CD4-positive, alpha-beta T cell treated with Interferon gamma for 1 hour (primary cell): ENCODE measurements around the gene DYNLL1.
"Not testable (repeated sequence)": the region's sequence is repeated elsewhere in the genome, so short reads cannot be mapped to it uniquely, and the experiment has no call there.

ENCODE experiments used
- DNase-seq: peaks from one replicate; pipeline ENCODE4 v3.0.0-alpha.2; 2020

The DYNLL1 gene

DNA sequence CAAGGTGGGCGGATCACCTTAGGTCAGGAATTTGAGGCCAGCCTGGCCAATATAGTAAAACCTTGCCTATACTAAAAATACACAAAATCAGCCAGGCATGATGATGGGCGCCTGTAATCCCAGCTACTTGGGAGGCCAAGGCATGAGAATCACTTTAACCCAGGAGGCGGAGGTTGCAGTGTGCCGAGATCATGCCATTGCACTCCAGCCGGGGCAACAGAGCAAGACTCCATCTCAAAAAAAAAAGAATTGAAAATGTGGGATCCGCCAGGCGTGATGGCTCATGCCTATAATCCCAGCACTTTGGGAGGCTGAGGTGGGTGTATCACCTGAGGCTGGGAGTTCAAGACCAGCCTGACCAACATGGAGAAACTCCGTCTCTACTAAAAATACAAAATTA lies 23.4 kb downstream of the DYNLL1 start:
- DNase-seq: not testable (repeated sequence)

DNA sequence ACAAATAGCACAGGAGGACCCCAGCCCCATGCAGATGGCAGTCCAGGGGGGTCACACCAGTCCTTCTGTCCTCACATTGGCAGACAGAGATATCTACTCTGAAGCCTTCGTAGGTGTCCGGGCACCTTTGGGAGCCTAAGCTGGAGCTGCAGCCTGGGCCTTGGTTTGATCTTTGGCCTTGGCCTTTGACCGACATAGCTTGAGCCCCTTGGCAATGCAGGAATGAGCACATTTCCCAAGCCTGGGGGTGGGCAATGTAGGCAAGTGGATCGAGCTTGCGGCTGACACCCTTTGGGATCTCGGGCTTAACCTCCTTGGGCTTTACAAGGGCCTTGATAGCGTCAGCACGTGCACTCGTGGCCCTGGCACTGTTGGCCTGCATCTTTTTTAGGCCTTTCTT lies 26.7 kb downstream of the DYNLL1 start:
- no peak for DNase-seq

DNA sequence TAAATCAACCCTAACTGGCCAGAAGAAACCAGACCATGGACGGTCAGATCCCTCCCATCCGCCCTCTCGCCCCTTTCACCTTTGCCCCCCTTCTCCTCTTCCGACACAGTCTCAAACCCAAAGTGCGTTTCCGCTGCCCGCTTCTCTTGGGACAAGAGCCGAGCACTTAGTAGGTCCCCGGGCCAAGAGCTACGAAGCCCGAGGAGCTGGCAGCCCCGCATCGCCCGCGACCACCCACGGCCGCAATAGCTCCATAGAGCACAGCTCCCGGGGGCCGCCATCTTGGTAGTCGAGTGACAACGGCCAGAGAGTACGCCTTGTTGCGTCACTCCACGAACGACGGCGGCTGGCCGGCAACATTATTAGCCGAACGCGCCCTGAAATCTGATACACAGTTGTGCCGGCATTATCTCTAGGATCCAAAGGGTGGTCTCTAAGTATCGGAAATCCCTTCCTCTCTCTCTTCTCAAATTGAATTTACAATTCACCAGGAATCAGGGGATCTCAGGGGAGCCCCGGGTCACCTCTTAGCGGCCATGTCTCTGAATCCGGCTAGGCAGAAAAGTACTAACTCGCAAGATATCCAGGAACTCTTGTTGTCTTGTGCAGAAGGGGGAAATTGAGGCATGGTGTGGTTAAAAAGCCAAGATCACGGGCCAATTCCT lies 33.1 kb downstream of the DYNLL1 start, which contains the start of gene COQ5:
Gene COQ5, minus strand, starts transcription at position 298 of the 665 bp plus-strand sequence. Its CDS starts 17 bp downstream, at position 281.
- DNase-seq: peak; percentile 83

DNA sequence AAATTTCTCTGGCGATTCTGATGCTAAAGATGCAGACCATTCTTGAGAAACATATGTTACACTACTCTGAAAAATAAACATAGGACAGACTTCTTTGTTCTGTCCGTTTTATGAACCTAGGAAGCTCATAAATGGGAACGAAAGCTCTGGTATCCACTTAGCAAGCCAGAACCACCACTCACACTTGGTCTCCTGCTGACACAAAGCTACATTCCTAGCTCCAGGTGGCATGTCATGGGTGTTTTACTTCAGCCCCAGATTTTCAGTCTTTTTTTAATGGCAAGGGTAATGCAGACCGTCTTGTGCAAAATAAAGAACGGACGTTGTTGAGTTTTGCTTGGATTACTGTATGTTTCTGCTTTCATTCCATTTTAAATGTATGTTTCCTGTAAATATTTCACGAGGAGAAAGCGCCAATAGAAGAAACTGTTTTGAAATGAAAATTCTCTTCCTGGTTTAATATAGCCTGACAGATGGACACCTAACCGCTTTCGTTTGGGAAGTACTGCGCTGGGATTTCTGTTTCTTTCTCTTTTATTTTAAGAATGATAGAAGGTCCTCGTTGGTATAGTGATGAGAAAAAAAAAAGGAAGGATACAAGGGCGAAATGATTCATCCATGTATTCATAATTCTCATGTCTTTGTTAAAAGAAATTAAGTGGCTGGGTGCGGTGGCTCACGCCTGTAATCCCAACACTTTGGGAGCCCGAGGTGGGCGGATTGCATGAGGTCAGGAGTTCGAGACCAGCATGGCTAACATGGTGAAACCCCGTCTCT lies 33.9 kb downstream of the DYNLL1 start:
- no peak for DNase-seq

DNA sequence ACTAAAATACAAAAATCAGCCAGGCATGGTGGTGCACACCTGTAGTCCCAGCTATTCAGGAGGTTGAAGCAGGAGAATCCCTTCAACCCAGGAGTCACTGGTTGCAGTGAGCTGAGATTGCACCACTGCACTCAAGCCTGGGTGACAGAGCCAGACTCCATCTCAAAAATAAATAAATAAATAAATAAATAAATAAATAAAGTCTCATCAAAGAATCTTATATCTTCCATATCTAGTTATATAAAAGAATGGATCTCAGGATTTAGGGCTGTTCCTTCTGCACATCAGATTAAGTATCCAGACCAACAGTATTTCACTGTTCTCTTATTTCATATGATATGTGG lies 34.5 kb downstream of the DYNLL1 start:
- DNase-seq: not testable (repeated sequence)

GRCh38 chr12:120532701-120533238 lies 36.9 kb downstream of the DYNLL1 start:
- no peak for DNase-seq

DNA sequence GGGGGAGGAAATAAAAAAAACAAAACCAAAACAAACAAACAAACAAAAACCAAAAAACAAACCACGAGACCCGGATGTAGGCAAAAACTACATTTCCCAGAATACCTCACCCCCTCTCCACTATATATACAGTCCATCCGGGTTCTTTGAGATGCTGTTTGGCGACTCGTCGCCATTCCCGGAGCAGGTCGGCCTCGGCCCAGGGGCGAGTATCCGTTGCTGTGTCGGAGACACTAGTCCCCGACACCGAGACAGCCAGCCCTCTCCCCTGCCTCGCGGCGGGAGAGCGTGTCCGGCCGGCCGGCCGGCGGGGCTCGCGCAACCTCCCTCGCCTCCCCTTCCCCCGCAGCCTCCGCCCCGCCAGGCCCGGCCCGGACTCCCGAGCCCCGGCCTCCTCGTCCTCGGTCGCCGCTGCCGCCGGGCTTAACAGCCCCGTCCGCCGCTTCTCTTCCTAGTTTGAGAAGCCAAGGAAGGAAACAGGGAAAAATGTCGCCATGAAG lies 38.3 kb downstream of the DYNLL1 start, which contains the start of gene RNF10:
Gene RNF10, plus strand, starts transcription at position 154 of the 500 bp plus-strand sequence. CDS start 456 bp downstream, outside the sequence.
- DNase-seq: peak; percentile 75

- peak; percentile 53 for DNase-seq
Observed at GRCh38 chr12:120534703-120535655, 39.1 kb downstream of the DYNLL1 start.

DNA sequence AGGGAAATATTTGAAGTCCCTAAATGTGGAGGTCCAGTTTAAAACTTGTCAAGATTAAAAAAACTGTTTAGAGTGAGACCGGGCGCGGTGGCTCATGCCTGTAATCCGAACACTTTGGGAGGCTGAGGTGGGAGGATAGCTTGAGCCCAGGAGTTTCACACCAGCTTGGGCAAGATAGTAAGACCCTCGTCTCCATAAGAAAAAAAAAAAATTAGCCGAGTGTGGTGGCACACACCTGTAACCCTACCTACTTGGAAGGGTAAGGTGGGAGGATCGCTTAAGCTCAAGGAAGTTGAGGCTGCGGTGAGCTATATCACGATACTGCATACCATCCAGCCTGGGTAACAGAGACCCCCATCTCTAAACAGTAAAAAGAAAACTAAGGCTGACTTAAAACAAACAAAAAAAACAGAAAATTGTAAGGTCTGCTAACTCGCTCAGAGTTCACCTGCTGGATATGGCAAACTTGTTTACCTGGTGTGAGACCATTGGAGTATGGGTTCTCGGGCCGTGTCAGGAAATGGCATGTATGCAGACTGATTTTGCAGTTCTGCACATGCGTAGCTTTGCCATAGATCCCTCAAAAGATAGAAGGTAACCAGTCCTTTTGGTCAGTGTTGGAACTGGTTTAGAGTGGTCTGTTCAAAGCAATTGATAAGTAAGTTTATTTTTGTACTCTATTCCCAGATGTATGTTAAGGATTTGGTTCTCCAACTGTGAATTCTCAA lies 40.3 kb downstream of the DYNLL1 start:
- DNase-seq: peak; percentile 14

DNA sequence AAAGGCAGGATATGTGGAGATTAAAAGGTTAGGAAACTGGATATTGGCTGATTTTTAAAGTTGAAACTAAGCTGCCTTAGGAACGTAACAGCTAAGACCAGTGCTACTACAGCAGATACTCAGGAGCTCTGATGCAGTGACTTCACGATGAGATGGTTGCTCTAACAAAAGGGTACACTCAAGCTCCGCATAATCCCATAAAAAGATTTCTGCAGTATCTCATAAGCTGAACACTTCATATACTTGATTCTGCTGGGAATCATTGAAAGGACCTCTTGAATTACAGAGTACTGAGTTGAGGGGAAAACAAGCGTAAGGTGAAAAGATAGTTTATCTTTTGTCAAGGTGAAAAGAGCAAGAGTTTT lies 41.9 kb downstream of the DYNLL1 start:
- DNase-seq: no peak

DNA sequence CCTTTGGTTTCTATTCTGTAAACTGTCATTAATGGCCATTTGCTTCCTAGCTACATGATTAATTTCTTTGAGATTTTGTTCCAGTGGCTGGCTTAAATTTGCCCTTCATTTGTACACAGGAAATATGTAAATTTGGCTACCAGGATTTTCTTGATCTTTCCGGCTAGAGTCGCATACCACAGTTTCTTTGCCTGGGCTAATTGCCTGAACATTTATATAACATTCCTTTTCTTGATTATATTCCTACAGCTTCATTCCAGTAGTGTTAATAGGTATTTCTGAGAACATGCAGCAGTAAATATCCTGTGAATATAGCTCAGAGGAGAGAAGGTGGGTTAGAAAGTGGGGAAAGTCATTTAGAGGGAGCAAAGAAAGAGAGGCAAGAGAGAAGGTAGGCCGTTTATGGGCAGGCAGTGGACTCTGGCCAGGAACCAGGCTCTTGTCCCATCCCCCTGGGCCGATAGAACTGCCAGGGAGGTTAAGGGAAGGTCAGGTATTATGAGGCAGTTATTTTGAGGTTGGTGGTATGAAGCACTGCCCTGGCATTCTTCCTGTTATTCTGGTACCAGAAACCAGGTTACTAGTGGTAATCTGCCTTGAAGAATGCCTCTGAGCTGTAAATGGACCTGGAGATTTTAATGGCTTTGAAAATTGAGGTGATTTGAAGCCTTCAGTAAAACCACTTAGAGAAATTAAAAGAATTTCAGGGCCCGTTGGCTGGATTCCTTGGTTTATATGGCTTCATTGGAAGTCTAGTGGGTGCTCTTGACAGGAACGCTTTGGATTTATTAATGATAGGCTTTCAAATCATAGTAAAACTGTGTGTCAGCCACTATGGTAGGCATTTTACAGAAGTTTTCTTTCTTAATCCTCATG lies 42.6 kb downstream of the DYNLL1 start:
- DNase-seq: no peak

DNA sequence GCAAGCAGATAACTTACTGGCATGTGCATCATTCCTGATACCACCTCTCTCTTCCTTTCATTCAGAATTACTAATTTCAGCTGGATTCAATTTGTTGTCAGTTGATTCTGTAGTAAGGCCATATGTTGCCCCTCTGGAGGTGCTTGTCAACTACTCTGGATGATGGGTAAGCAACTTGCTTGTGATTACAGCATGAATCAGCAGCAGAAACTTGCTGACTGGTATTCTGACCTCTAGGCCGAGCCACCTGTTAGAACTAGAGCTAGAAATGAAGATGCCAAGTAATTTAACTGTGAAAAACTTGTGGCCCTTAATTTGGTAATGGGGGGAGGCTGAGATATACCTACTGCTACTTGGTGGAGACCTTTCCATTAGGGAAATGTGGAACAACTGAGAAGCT lies 43.4 kb downstream of the DYNLL1 start:
- DNase-seq: no peak

- DNase-seq: no peak
Observed at GRCh38 chr12:120540445-120540844, 44.5 kb downstream of the DYNLL1 start.

GRCh38 chr12:120542166-120542565 lies 46.3 kb downstream of the DYNLL1 start:
- DNase-seq: no peak

- DNase-seq: no peak
Observed at GRCh38 chr12:120544691-120545090, 48.8 kb downstream of the DYNLL1 start.

- no peak for DNase-seq
Observed at GRCh38 chr12:120546050-120546386, 50.1 kb downstream of the DYNLL1 start.
